ENCODE measurements around the gene MX2. TPM values are rescaled to one million over a fixed set of nuclear protein-coding genes. Genes with fewer than 3 reads are reported as not detected.
"Not testable (repeated sequence)": the region's sequence is repeated elsewhere in the genome, so short reads cannot be mapped to it uniquely, and the experiment has no call there.

Gene MX2
- polyA plus RNA-seq, 1 experiment = 5.1 TPM

GRCh38 chr21:41407541-41408460, 46.0 kb downstream of the MX2 start:
- Histone ChIP-seq H3K4me3 (ENCODE audit: low read depth, low read length) (no peak overlapping the region), H3K27me3 (ENCODE audit: control insufficient read depth, insufficient read depth, low read length) (no peaks in the 10 kb centered on the region; the same call in 1 of the 2 replicates), H3K36me3 (ENCODE audit: control insufficient read depth, insufficient read depth, low read length) (0 out of 2 replicates have a peak, but pooled peaks cover 1% of the 10 kb centered on the region)
- ChIA-PET POLR2A (no interaction called here), CTCF (no interaction called here)
- no peak for DNase-seq (ENCODE audit: low read depth)
- no peak for TF ChIP-seq CTCF (IDR thresholded peaks at IDR 0.05; ENCODE audit: insufficient read depth, low read depth, low read length)

DNA sequence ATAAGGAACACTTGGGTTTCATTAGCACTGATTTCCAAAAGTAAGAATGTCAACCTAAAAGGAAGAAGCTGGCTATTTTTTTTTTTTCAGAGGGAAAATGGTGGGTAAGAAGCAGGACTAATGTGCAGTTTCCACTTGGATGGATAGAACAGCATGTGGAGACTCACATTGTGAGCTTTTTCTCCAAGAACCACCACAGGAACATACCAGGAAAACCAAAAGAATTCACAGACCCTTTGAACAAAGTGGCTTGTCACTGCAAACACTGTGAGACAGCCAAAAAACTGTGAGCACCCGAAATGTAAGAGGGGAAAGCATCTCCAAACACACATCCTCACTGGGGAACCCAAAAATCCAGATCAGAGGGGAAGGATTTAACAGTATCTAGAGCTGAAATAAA, 48.5 kb downstream of the MX2 start:
- ChIA-PET POLR2A (no interaction called here), CTCF (interaction anchor here (1.3 kb wide), 1 partner anchor 50 kb away, joined by 3 read pairs; no protein-coding TSS in a partner anchor)
- H3K4me3 ChIP-seq (ENCODE audit: low read depth, low read length) = no peak overlapping the region
- TF ChIP-seq CTCF (IDR thresholded peaks at IDR 0.05; ENCODE audit: insufficient read depth, low read depth, low read length) = no peak
- no peaks in the 10 kb centered on the region; the same call in 1 of the 2 replicates for H3K27me3 ChIP-seq (ENCODE audit: control insufficient read depth, insufficient read depth, low read length)
- DNase-seq (ENCODE audit: low read depth) = no peak
- H3K36me3 ChIP-seq (ENCODE audit: control insufficient read depth, insufficient read depth, low read length) = 0 out of 2 replicates have a peak, but pooled peaks cover 1% of the 10 kb centered on the region

- CTCF ChIA-PET = no interaction called here
- no peak for TF ChIP-seq CTCF (IDR thresholded peaks at IDR 0.05; ENCODE audit: insufficient read depth, low read depth, low read length)
- 0 out of 2 replicates have a peak, but pooled peaks cover 1% of the 10 kb centered on the region for H3K36me3 ChIP-seq (ENCODE audit: control insufficient read depth, insufficient read depth, low read length)
- H3K4me3 ChIP-seq (ENCODE audit: low read depth, low read length) = no peak overlapping the region
- no peaks in the 10 kb centered on the region; the same call in 1 of the 2 replicates for H3K27me3 ChIP-seq (ENCODE audit: control insufficient read depth, insufficient read depth, low read length)
- POLR2A ChIA-PET = no interaction called here
- no peak for DNase-seq (ENCODE audit: low read depth)
Observed at GRCh38 chr21:41410767-41411448, 49.1 kb downstream of the MX2 start.

- no peak overlapping the region for H3K4me3 ChIP-seq (ENCODE audit: low read depth, low read length)
- no peak for TF ChIP-seq CTCF (IDR thresholded peaks at IDR 0.05; ENCODE audit: insufficient read depth, low read depth, low read length)
- ChIA-PET POLR2A (no interaction called here), CTCF (interaction anchor here (1.1 kb wide), 1 partner anchor 38 kb away, joined by 4 read pairs; no protein-coding TSS in a partner anchor)
- H3K27me3 ChIP-seq (ENCODE audit: control insufficient read depth, insufficient read depth, low read length) = no peaks in the 10 kb centered on the region; the same call in 1 of the 2 replicates
- H3K36me3 ChIP-seq (ENCODE audit: control insufficient read depth, insufficient read depth, low read length) = 0 out of 2 replicates have a peak, but pooled peaks cover 1% of the 10 kb centered on the region
- DNase-seq (ENCODE audit: low read depth) = no peak
Observed at GRCh38 chr21:41411449-41412089, 49.7 kb downstream of the MX2 start.

DNA sequence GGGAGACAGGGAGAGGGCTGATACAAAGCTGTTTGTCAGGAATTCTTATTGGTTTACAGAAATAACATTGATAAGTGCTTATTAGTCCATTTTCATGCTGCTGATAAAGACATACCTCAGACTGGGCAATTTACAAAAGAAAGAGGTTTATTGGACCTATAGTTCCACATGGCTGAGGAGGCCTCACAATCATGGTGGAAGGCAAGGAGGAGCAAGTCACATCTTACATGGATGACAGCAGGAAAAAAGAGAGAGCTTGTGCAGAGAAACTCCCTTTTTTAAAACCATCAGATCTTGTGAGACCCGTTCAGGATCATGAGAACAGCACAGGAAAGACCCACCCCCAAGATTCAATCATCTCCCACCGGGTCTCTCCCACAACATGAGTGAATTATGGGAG, 55.7 kb downstream of the MX2 start:
- POLR2A ChIA-PET; H3K27me3 ChIP-seq (ENCODE audit: control insufficient read depth, insufficient read depth, low read length); DNase-seq (ENCODE audit: low read depth); H3K36me3 ChIP-seq (ENCODE audit: control insufficient read depth, insufficient read depth, low read length); H3K4me3 ChIP-seq (ENCODE audit: low read depth, low read length): not testable (repeated sequence)
- CTCF ChIA-PET = interaction anchor here (1.0 to 1.4 kb wide), 2 partner anchors 15 to 134 kb away, joined by 4 to 7 read pairs; no protein-coding TSS in a partner anchor

Measured in BJ (cell line).